ENCODE measurements around the gene CCDC17.

The CCDC17 gene

GRCh38 chr1:45623972-45624371 is at the start of gene CCDC17:
Gene CCDC17 (minus strand): TSS chr1:45624054. CDS start chr1:45623909, 145 bp downstream.
- DNase-seq, result no peak

- DNase-seq, result no peak
Measured at GRCh38 chr1:45669859-45670655, 46.2 kb upstream of the CCDC17 start.

- DNase-seq, result no peak
Measured at GRCh38 chr1:45669379-45669778, 45.5 kb upstream of the CCDC17 start.

GRCh38 chr1:45668526-45668925 is 44.7 kb upstream of the CCDC17 start:
- DNase-seq, result no peak

- no peak for DNase-seq
Measured at GRCh38 chr1:45667321-45668111, 43.7 kb upstream of the CCDC17 start.

DNA sequence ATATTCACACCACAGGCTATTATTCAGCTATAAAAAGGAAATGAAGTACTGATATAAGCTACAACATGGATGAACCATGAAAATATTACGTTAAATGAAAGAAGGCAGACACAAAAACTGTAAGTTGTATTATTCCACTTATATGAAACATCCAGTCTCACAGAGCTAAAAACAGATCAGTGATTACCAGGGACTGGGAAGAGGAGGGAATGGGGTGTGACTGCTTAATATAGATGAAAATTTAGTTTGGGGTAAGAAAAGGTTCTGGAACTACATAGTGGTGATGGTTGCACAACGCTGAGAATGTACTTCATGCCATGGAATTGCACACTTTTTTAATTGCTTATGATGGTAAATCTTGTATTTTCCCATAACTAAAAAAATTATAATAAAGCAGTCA is 43.0 kb upstream of the CCDC17 start:
- DNase-seq, result no peak

GRCh38 chr1:45660336-45660735 is 36.5 kb upstream of the CCDC17 start:
- no peak for DNase-seq

DNA sequence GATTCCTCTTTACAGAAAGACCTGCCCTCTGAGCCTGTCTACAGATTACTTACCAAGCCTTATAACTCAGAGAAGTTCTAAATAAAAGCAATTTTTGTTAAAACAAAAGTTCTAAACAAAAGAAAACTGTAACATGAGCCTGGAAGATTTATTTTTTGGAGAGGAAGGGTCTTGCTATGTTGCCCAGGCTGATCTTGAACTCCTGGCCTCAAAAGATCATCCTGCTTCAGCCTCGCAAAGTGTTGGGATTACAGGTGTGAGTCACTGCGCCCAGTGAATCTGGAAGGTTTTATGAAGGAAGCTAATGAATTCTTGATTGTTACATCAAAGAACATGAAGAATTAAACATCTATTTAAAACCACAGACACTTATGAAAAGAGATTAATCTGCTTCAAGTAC is 35.4 kb upstream of the CCDC17 start:
- no peak for DNase-seq

DNA sequence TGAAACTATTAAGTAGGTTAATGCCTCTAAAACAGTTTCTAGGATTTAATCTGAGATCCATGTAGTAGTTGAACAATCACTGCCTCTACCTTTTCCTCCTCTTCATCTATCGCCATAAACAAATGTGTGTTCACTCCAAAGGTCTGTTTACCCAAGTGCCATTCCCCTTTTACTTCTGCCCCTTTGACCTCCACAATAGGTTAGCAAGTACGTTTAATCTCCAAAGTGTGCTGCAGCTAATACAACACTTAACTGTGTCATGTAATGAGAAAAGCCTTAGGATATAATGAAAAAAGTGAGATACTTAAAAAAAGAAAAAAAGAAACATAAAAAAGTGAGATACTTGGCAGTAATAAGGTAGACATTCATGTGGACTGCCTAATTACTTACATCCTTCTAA is 34.3 kb upstream of the CCDC17 start:
- DNase-seq, result no peak

DNA sequence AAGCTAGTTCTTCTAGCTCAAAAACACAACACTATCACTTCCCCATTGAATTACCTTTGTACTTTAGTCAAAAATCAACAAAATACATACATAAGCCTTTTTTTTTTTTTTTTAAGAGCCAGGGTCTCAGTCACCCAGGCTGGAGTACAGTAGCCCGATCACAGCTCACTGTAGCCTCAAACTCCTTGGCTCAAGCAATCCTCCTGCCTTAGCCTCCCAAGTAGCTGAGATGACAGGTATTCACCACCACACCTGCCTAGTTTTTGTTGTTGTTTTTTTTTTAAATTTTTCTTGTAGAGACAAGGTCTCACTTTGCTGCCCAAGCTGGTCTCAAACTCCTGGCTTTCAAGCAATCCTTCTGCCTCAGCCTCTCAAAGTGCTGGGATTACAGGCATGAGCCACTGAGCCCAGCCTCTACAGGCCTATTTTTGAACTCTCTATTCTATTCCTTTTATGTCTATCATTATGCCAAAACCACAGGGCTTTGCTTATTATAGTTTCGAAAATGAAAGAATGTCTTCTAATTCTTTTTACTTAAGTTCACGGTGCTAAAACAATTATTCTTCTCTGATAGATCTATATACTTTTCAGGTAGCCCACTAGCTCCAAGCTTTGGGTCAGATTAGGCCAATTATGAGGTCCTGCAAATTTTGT is 32.8 kb upstream of the CCDC17 start:
- no peak for DNase-seq

GRCh38 chr1:45654540-45655280 is 30.9 kb upstream of the CCDC17 start:
- DNase-seq, result peak in 1 of 2 experiments; percentile 31

- DNase-seq, result no peak
Measured at GRCh38 chr1:45647248-45648021, 23.6 kb upstream of the CCDC17 start.

- DNase-seq, result no peak
Measured at GRCh38 chr1:45644661-45645060, 20.8 kb upstream of the CCDC17 start.

- DNase-seq, result no peak
Measured at GRCh38 chr1:45643978-45644377, 20.1 kb upstream of the CCDC17 start.

DNA sequence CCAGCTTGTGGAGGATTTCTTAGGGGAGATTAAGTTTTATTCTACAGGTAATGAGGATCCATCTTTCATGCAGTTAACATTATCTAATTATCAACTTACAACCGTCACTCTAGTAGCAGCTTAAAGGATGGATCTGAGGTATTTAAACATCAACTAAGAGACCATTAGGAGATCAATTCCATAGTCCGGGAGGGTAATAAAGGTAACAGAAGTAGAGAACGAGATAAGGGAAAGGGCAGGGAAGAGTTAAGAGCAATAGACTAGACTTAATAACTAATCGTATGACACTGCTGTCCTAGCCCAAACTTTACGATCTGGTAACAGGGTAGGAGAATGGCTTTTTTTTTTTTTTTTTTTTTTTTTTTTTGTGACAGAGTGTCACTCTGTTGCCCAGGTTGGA is 19.5 kb upstream of the CCDC17 start:
- no peak for DNase-seq

DNA sequence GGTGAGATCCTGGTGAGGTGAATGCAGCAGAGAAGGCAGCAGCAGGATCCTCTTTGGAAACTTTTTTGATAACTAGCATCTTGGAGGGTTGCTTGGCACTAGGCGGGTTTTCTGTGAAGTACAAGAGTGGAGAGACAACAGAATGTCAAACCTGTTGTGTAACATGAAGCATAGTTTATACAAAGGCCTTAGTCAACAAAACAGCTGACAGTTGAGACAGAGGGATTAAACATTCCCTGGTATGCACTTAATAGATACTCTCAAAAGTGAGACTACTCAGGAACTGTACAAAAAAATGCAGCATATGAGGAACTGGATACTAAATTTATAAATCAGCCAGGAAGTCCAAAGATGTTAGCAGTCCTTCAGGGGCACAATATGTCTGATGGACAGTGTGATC is 16.4 kb upstream of the CCDC17 start:
- no peak for DNase-seq

DNA sequence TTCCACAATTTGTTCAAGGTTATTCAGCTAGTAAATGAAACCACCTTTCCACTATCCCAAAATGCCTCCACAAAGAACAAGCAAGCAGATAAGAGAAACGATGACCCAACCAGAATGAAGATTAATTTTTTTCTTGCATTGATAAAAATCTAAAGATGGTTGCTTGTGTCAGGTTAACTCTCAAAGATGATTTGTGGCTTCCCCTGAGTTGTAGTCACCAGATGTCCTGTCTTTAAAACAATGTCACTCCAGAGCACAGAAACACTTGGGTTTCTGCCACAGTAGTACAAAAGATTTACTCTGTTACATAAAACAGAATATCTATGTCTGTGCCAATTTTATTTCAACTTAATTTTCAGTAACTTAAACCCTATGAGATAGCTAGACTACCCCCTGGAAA is 11.4 kb upstream of the CCDC17 start:
- DNase-seq, result no peak

- DNase-seq, result no peak
Measured at GRCh38 chr1:45630429-45630828, 6.6 kb upstream of the CCDC17 start.

- DNase-seq, result no peak
Measured at GRCh38 chr1:45629035-45629434, 5.2 kb upstream of the CCDC17 start.

GRCh38 chr1:45622524-45623394 is 1.1 kb downstream of the CCDC17 start:
- DNase-seq, result no peak

GRCh38 chr1:45621895-45622523 is 1.8 kb downstream of the CCDC17 start:
- no peak for DNase-seq
